T-helper 9 cell (primary cell): ENCODE data around the gene HRH2.
"Not testable (repeated sequence)": the region's sequence is repeated elsewhere in the genome, so short reads cannot be mapped to it uniquely, and the experiment has no call there.

Experiments used
- DNase-seq: peaks from one replicate; pipeline ENCODE4 v3.0.0-alpha.2; 2020

HRH2 gene

GRCh38 chr5:175650430-175651205 is 7.3 kb upstream of the HRH2 start:
- not testable (repeated sequence) for DNase-seq

- peak; percentile 59 for DNase-seq
Observed at GRCh38 chr5:175652741-175653663, 4.9 kb upstream of the HRH2 start.

- DNase-seq: no peak
Observed at GRCh38 chr5:175653763-175654162, 4.1 kb upstream of the HRH2 start.

GRCh38 chr5:175654339-175654738 is 3.5 kb upstream of the HRH2 start:
- no peak for DNase-seq

GRCh38 chr5:175654807-175655206 is 3.1 kb upstream of the HRH2 start:
- no peak for DNase-seq

GRCh38 chr5:175655411-175655810 is 2.5 kb upstream of the HRH2 start:
- DNase-seq: no peak

- DNase-seq: no peak
Observed at GRCh38 chr5:175656966-175657365, 905 bp upstream of the HRH2 start.

GRCh38 chr5:175658299-175659145 is 651 bp downstream of the HRH2 start:
- no peak for DNase-seq

- DNase-seq: no peak
Observed at GRCh38 chr5:175659546-175660253, 1.8 kb downstream of the HRH2 start.

- no peak for DNase-seq
Observed at GRCh38 chr5:175663186-175664184, 5.6 kb downstream of the HRH2 start.

- DNase-seq: no peak
Observed at GRCh38 chr5:175664723-175665122, 6.9 kb downstream of the HRH2 start.

GRCh38 chr5:175666216-175666615 is 8.3 kb downstream of the HRH2 start:
- DNase-seq: no peak

GRCh38 chr5:175668006-175668405 is 10.1 kb downstream of the HRH2 start:
- DNase-seq: no peak

GRCh38 chr5:175670372-175670771 is 12.5 kb downstream of the HRH2 start:
- no peak for DNase-seq

- no peak for DNase-seq
Observed at GRCh38 chr5:175671013-175671412, 13.1 kb downstream of the HRH2 start.

- DNase-seq: no peak
Observed at GRCh38 chr5:175672976-175673648, 15.2 kb downstream of the HRH2 start.

- DNase-seq: no peak
Observed at GRCh38 chr5:175674731-175675346, 17.0 kb downstream of the HRH2 start.

- DNase-seq: no peak
Observed at GRCh38 chr5:175675873-175676272, 18.0 kb downstream of the HRH2 start.

- no peak for DNase-seq
Observed at GRCh38 chr5:175677571-175677970, 19.7 kb downstream of the HRH2 start.

- no peak for DNase-seq
Observed at GRCh38 chr5:175678074-175678473, 20.2 kb downstream of the HRH2 start.
